22Rv1 (cell line): ENCODE data around the gene KMT2D.

Source experiments
- ZFX ChIP-seq: fragments of 450-650 bp; IDR thresholded peaks from 2 replicates; pipeline ENCODE4 v1.6.1; 2017; ENCODE audit warnings: antibody characterized with exemption, borderline replicate concordance
- TF ChIP-seq, protein P1 (sequence below): fragments of 450-650 bp; IDR thresholded peaks from 2 replicates; pipeline ENCODE4 v1.5.1; 2017; ENCODE audit warnings: mild to moderate bottlenecking

DNA sequence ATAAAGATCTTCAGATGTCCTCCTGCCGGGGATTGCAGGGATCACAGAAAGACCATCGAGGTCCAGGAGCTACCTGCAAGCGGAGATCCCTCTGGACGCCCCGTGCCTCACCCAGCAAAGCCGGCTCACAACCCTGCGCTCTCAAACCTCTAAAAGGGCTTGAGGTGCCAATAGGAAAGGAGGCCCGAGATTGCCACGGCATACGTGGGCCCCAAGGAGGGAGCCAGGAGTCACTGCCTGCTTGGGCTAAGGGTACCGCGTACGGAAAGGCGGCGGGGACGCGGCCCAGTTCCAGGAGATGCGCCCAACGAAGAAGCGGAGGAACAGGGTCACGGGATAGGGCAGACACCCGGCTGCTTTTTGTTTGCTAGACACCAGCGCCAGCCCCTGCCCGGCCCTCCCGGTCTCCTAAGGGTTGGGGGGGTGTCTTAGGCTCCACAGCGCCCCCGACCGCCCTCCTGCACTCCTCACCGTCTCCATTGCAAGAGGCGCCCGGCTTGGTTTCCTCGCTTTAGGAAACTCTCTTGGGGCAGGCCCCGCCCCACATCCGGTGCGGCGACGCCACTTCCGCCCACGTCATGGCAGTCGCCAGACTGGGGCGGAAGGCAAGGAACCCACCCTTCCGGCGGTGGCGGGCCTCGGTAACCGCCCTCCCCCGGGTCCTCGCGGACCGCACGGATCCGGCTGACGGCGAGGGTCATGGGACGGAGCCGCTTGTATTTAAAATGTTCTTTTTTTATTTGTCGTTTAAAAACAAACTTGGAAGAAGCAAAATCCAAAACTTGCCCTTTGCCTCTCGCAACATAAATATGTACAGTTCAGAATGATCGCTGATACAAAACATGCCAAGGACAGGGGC, 42.1 kb downstream of the KMT2D start, which contains the start of gene PRKAG1:
- TF ChIP-seq, protein P1, sequence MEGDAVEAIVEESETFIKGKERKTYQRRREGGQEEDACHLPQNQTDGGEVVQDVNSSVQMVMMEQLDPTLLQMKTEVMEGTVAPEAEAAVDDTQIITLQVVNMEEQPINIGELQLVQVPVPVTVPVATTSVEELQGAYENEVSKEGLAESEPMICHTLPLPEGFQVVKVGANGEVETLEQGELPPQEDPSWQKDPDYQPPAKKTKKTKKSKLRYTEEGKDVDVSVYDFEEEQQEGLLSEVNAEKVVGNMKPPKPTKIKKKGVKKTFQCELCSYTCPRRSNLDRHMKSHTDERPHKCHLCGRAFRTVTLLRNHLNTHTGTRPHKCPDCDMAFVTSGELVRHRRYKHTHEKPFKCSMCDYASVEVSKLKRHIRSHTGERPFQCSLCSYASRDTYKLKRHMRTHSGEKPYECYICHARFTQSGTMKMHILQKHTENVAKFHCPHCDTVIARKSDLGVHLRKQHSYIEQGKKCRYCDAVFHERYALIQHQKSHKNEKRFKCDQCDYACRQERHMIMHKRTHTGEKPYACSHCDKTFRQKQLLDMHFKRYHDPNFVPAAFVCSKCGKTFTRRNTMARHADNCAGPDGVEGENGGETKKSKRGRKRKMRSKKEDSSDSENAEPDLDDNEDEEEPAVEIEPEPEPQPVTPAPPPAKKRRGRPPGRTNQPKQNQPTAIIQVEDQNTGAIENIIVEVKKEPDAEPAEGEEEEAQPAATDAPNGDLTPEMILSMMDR: peak; percentile 88
- TF ChIP-seq ZFX: no peak
